Measurements from ENCODE around the gene EME1. TPM values are rescaled to one million over a fixed set of nuclear protein-coding genes. Genes with fewer than 3 reads are reported as not detected.

Gene EME1
- total RNA-seq, 2 donors from 2014 or later, result 14.1 to 26.8 TPM

- H3K4me3 ChIP-seq (ENCODE audit: low read length), result no peak overlapping the region
- no peak for TF ChIP-seq CTCF (conservative IDR thresholded peaks at IDR 0.05)
- H3K9me3 ChIP-seq (ENCODE audit: control insufficient read depth, low read length), result no peaks in the 10 kb centered on the region
- no peak overlapping the region for H3K27ac ChIP-seq (ENCODE audit: low read depth, low read length)
- WGBS, 2 experiments (ENCODE audit: insufficient coverage in 1 of 2, insufficient read length in 1 of 2), result 95 to 96% methylated on average over 11 to 14 of the region's 14 CpGs
- peaks cover 42% of the 10 kb centered on the region for H3K36me3 Mint-ChIP-seq (ENCODE audit: low read depth)
- no peaks in the 10 kb centered on the region for H3K27me3 Mint-ChIP-seq (ENCODE audit: insufficient read depth)
- peaks cover 23% of the 10 kb centered on the region for H3K4me1 Mint-ChIP-seq
- no peaks in the 10 kb centered on the region for H3K9me3 Mint-ChIP-seq
- H3K4me3 Mint-ChIP-seq, result no peak overlapping the region
- H3K27me3 ChIP-seq (ENCODE audit: control insufficient read depth, insufficient read depth, low read length, poor library complexity, severe bottlenecking), result no peaks in the 10 kb centered on the region
- H3K27ac Mint-ChIP-seq, result no peak overlapping the region
- H3K9ac ChIP-seq (ENCODE audit: extremely low read depth, low read length, poor library complexity, severe bottlenecking), result no peak overlapping the region
- peaks cover 16% of the 10 kb centered on the region for H3K4me1 ChIP-seq (ENCODE audit: control insufficient read depth, insufficient read depth, low read length)
- H3K36me3 ChIP-seq (ENCODE audit: control insufficient read depth, insufficient read depth, low read length), result peaks cover 53% of the 10 kb centered on the region
- DNase-seq, result no peak
These were observed 7.2 kb upstream of the EME1 start for GRCh38 chr17:50365649-50366393.

- Mint-ChIP-seq H3K4me3 (no peak overlapping the region), H3K36me3 (ENCODE audit: low read depth) (peaks cover 51% of the 10 kb centered on the region), H3K4me1 (peaks cover 16% of the 10 kb centered on the region), H3K27ac (no peak overlapping the region), H3K9me3 (no peaks in the 10 kb centered on the region), H3K27me3 (ENCODE audit: insufficient read depth) (no peaks in the 10 kb centered on the region)
- Histone ChIP-seq H3K36me3 (ENCODE audit: control insufficient read depth, insufficient read depth, low read length) (peaks cover 55% of the 10 kb centered on the region), H3K4me1 (ENCODE audit: control insufficient read depth, insufficient read depth, low read length) (peaks cover 16% of the 10 kb centered on the region), H3K9ac (ENCODE audit: extremely low read depth, low read length, poor library complexity, severe bottlenecking) (no peak overlapping the region), H3K27me3 (ENCODE audit: control insufficient read depth, insufficient read depth, low read length, poor library complexity, severe bottlenecking) (no peaks in the 10 kb centered on the region), H3K27ac (ENCODE audit: low read depth, low read length) (no peak overlapping the region), H3K9me3 (ENCODE audit: control insufficient read depth, low read length) (no peaks in the 10 kb centered on the region), H3K4me3 (ENCODE audit: low read length) (no peak overlapping the region)
- no peak for TF ChIP-seq CTCF (conservative IDR thresholded peaks at IDR 0.05)
- DNase-seq, result no peak
- WGBS, 2 experiments (ENCODE audit: insufficient coverage in 1 of 2, insufficient read length in 1 of 2), result 86 to 88% methylated on average over 1 of the region's 1 CpG
These were observed 5.6 kb upstream of the EME1 start for GRCh38 chr17:50367401-50367800.

- no peak overlapping the region for H3K27ac ChIP-seq (ENCODE audit: low read depth, low read length)
- 96 to 97% methylated on average over 4 to 5 of the region's 5 CpGs for WGBS, 2 experiments (ENCODE audit: insufficient coverage in 1 of 2, insufficient read length in 1 of 2)
- H3K9me3 ChIP-seq (ENCODE audit: control insufficient read depth, low read length), result no peaks in the 10 kb centered on the region
- Mint-ChIP-seq H3K27me3 (ENCODE audit: insufficient read depth) (no peaks in the 10 kb centered on the region), H3K27ac (no peak overlapping the region), H3K36me3 (ENCODE audit: low read depth) (peaks cover 51% of the 10 kb centered on the region), H3K4me1 (peaks cover 2% of the 10 kb centered on the region), H3K9me3 (no peaks in the 10 kb centered on the region), H3K4me3 (no peak overlapping the region)
- H3K36me3 ChIP-seq (ENCODE audit: control insufficient read depth, insufficient read depth, low read length), result peaks cover 55% of the 10 kb centered on the region
- DNase-seq, result no peak
- no peak for TF ChIP-seq CTCF (conservative IDR thresholded peaks at IDR 0.05)
- no peaks in the 10 kb centered on the region for H3K4me1 ChIP-seq (ENCODE audit: control insufficient read depth, insufficient read depth, low read length)
- H3K9ac ChIP-seq (ENCODE audit: extremely low read depth, low read length, poor library complexity, severe bottlenecking), result no peak overlapping the region
- H3K4me3 ChIP-seq (ENCODE audit: low read length), result no peak overlapping the region
- H3K27me3 ChIP-seq (ENCODE audit: control insufficient read depth, insufficient read depth, low read length, poor library complexity, severe bottlenecking), result no peaks in the 10 kb centered on the region
These were observed 3.0 kb upstream of the EME1 start for GRCh38 chr17:50370052-50370451.
